Kidney glomerular epithelial cell (primary cell): Measurements from ENCODE around the gene ZNF276.
"Not testable (repeated sequence)": the region's sequence is repeated elsewhere in the genome, so short reads cannot be mapped to it uniquely, and the experiment has no call there.

ENCODE experiments used
- DNase-seq: peaks from one replicate; lab custom pipeline; 2025; lab: John Stamatoyannopoulos, UW

ZNF276 gene

DNA sequence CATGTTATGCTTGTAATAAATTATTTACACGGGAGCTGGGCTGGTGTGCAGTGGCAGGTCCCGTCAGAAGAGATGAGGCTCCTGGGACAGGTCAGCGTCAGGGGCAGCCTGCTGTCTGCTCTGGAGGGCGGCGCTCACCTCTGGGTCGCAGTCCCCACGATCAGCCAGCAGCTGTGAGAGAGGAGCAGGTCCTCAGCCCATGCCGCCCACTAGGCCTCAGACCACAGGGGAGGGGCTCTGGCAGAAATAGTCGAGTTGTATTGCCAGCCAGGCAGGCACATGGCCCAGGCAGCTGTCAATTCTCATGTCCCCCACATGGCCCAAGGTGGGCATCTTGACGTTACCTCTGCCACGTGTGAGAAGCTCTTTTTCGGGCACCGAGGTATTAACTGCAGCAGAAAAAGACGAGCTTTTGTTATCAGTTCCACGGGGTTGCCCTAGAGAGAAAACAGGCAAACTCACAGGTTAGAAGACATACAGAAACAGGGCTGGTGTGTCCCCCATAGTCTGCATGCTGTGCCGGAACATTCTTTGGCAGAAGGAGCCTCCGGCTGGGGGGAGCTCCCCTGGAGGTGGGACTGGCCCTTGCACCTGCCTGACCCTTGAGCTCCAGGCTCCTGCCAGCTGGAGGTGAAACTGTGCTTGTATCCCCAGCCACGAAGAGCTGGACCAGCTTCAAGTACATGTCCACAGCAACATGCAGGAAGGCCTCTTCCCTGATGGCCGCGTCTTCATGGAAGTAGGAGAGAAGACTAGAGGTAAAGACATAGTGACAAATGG is 17.4 kb downstream of the ZNF276 start:
- no peak for DNase-seq

DNA sequence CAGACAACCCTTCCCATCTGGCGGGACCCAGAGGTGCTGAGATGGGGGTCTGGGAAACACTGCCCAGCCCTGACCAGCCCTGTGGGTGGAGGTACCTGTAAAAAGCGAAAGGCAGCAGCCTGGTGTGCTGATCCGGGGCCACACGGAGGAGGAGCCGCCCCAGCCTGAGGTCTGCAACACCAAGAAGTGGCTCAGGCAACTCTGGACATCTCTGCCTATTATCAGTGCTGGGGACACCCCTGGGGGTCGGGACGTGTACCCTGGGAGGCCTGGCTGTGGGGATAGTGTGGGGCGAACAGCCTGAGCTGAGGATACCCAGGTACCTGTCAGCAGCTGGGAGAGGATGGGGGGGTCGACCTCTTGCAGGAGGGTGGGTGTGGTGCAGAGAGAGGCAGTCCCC is 18.0 kb downstream of the ZNF276 start:
- DNase-seq: no peak

DNA sequence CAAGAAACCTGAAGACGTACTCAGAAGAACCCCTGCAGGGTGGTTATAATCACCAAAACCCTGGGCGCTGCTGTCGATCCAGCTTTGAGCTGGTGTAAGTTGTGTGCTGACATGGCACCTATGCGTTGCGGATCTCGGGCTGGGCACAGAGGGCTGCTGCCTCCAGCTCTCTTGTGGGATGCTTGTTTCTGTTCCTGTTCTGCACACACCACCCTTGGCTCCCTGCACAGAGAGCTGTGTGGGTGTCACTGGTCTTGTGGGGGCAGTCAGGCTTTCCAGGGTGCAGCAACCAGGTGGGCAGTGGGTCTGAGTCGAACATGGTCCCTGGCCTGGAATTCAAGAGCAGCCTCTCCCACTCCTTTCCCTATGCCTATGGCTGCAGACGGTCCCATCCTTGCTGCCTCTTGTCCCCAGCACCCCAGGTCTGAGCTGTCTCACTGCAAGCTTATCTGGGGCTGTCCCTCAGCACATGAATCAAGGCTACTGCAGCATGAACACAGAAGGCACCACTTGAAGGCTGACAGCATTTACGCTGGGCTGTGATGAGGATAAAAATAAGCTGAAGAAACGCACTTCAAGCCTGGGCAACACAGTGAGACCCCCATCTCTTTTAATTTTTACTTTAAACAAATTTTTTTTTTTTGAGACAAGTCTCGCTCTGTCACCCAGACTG is 20.1 kb downstream of the ZNF276 start:
- DNase-seq: no peak

DNA sequence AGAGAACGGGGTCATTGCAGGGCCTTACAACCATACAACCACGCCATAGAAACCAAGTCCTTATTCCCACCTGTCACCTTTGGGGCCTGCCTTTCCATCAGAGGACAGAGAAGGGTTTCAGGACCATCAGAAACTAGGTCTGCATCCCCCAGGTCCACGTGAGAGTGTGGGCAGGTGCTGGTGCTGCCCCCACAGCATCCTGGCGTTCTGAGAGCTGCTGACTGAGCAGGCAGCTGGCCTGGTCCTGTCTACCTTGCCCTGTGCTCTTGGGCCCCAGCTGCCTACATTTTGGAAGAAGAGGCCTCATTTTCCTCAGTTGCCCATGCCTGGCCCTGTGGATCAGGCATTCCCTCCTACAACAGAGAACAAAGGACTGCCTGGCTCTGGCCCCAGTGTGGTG is 21.6 kb downstream of the ZNF276 start:
- no peak for DNase-seq

DNA sequence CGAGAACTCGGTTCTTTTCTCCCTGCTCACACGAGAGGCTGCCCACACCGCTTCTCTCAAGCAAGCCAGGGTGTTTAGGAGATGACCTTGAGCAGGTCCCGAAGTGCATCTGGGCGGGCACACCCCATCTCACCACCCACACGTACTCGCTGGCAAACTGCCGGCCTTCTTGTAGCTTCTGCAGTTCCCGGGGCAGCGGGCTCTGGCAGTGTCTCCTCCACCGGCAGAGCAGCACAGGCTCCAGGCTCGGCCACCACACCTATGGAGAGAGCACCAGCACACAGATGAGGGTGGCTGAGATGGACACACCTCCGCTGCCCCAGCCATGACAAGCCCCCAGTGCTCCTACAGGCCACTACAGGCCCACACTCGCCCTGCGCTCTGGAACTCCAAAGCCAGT is 23.5 kb downstream of the ZNF276 start:
- no peak for DNase-seq

DNA sequence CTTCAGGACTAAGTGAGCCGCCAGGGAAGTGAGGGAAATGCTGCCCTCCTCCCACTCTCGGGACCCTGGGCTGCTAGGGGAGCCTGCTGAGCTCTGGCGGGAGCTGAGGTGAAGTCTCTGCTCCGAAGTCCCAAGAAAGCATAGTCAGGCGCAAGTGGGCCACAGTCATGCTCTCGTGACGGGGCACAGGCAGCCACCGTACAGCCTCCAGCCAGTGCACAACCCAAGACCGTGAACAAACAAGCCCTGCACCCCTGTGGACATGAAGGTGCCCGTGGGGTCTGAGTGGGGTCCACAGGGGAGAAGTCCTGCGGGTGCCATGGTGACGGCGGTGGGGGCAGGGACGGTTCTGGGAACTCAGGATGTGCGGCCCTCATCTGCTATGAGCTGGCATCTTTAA is 24.7 kb downstream of the ZNF276 start:
- no peak for DNase-seq

DNA sequence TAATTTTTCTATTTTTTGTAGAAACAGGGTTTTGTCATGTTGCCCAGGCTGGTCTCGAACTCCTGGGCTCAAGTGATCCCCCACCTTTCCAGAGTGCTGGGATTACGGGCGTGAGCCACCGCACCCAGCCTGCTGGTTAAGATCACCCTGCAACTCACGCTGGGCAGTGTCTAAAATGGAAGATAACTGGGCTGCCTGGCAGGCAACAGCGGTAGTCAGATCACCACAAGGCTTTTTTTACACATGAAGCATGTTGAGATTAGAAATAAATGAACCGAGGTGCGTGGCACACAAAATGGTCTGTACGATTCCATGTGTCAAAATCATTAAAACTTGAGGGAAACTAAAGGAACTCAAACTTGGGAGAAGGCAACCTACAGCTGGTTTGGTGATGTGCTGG is 26.7 kb downstream of the ZNF276 start:
- no peak for DNase-seq

DNA sequence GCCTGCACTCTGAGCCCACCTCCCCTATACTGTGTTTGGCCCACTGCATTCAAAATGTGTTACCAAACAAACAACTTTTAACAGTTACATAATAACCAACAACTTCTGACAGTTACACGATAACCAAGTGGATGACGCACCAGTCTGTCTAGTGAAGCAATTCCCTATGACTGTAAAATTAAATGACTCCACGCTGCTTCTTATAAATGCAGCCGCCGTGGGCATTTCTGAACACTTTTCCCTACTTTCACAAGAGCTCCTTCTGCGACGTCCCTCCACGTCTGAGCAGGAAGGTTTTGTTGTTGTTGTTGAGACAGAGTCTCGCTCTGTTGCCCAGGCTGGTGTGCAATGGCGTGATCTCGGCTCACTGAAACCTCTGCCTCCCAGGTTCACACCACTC is 27.6 kb downstream of the ZNF276 start:
- no peak for DNase-seq

DNA sequence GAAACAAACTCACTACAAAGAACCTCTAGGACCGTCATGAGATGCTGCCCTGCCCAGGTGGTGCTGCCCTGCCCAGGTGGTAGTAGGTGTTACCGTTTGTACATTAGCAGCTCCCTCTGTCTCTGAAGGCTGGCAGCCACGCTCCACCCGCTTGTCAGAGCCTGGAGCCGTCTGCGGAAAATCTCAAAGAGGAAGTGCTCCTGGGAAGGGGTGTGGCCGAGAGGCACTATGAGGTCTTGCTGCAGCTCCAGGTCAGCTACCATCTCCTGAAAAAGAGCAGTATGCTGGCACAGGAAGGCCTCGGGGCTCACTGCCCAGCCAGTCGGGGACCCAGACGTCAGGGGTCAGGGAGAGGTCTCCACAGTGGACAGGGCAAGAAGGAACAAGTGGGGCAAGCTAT is 28.3 kb downstream of the ZNF276 start:
- DNase-seq: no peak

DNA sequence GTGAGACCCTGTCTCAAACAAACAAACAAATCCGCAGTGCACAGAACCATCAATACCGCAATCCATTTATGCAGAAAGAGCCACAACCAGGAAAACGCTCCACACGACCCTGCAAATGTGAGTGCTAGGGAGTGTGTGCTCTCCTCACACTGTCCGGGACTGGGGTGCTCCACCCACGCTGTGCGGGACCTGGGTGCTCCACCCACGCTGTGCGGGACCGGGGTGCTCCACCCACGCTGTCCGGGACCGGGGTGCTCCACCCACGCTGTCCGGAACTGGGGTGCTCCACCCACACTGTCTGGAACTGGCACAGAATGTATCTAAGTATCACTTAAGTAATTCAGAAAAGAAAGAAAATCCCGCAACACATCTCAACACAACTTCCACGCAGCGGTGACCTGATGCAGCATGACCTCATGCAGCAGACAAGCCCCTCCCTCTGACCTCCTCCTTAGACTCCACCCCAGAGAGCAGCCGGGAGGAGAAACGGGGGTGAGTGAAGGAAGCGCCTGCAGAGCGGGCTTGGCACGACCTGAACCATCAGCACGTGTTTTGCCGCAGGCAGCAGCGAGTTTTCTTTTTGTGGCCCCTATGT is 38.5 kb downstream of the ZNF276 start:
- no peak for DNase-seq

DNA sequence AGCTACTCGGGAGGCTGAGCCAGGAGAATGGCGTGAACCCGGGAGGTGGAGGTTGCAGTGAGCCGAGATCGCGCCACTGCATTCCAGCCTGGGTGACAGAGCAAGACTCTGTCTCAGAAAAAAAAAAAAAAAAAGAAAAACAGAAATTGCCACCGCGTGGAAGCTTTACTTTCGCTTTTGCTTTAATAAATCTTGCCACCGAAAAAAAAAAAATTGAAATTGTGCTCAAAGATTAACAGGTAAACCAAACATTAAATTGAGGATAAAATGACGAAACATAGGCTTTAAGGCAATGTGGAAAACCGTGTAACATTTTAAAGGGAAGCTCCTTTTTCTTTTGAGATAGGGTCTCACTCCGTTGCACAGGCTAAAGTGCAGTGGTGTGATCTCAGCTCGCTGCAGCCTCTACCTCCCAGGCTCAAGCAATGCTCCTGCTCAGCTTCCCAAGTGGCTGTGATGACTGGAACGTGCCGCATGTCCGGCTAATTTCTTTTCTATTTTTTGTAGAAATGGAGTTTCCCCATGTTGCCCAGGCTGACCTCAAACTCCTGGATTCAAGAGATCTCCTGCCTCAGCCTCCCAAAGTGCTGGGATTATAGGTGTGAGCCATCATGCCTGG is 40.1 kb downstream of the ZNF276 start:
- DNase-seq: no peak

DNA sequence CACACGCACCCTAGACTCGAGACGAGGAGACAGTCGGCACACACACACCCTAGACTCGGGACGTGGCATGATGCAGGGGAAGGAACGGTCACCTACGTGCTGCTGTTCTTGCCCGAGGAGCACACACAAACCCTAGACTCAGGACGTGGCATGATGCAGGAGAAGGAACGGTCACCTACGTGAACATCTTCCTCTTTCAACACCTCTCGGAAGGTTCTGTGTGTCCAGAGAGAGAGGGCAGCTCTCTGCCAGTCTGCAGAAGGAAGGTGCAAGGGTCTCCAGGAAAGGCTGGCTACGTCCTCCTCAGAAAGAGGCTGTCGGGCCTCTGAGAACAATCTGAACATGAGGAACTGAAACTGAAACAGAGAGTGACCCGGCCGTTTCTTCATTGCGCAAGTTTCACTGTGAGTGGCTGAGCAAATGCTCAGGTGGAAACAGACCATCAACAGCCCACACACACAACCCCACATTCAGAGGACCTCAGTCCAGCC is 43.4 kb downstream of the ZNF276 start:
- no peak for DNase-seq

DNA sequence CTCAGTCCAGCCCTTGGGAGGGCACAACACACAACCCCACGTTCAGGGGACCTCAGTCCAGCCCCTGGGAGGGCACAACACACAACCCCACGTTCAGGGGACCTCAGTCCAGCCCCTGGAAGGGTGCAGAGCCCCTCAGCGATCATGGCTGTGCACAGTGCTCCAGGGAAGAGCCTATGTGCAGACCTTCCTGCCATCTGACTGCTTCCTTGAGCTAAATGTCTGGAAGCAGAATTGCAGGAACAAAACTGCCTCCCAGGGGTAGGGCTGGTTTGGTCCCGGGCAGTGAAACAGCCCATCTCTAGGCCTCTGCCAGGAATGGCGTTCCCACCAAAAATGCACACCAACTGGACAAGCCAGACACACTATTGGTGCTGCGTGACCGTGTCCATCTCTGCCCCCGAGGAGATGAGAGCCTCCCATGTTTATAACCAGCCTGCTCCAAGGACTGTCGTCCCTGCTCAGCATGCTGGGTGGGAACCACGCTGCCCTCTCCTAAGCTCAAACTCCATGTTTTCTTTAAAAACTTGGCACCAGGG is 44.0 kb downstream of the ZNF276 start:
- DNase-seq: no peak

DNA sequence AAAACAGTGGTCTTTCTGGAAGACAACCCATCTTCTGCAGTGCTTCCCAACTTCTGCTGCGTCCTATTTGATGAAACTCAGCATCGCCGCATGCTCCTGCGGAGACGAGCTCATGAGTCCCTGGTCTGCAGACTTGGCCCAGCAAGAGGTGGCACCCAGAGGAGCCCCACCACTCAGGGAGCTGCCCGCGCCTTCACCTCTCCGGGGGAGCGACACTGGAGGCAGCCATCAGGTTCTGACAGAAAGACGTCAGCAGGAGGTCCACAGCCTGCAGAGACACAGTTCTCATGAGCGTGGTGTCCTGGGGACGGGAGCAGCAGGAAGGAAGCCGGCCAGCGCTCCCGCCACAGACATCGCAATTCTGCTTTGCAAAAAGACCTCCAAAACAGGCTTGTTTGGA is 49.0 kb downstream of the ZNF276 start:
- no peak for DNase-seq

DNA sequence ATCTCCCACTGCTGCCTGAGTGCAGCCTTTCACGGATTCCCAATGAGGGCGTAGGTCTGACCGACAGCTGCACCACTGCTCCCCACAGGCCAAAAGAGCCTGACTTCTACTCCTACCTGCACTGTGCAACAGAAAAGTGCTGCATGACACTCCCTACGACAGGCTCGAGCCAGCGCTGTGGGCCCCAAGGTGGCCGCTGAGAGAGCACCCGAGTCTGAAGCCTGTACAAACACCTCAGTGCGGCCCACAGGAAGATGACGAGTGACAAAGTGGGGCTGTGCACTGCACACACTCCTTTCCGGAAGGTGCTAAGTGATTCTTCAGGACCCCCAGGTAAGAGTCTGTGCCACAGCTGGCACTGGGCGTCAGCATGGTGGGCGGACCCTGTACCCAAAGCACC is 53.9 kb downstream of the ZNF276 start:
- DNase-seq: no peak

DNA sequence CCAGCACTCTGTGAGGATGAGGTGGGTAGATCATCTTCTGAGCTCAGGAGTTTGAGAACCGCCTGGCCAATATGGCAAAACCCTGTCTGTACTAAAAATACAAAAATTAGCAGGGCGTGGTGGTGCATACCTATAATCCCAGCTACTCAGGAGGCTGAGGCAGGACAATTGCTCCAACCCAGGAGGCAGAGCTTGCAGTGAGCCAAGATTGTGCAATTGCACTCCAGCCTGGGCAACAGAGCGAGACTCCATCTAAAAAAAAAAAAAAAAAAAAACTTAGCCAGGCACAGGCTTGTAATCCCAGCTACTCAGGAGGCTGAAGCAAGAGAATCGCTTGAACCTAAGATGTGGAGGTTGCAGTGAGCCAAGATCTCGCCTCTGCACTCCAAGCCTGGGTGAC is 56.9 kb downstream of the ZNF276 start:
- not testable (repeated sequence) for DNase-seq

DNA sequence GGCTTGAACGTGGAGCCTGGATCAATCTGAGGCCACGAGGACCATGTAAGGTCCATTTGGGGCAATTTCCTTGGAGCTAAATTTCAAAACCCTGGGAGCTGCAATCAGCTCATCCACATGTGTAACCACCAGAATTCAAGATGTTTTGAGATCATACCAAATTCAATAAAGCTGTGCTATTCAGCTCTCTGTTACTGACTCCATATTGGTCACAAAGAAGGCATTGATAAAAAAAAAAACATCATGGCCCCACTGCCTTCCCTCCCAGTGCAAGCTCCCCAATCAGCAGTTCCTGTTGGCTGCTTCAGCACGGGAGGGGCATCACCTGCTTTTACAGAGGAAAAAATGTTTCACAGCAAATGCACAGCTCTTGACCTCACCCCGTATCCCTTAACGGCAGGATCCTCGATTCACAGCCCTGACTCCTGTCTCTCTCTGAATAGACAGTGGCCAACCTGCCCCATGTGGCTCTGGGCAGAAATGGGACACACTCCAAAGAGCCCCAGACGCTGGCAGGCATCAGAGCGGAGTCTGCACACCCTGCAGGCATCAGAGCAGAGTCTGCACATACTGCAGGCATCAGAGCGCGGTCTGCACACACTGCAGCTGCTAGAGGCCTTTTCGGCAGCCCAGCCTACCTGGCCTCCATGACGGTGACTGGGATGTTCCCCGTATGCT is 58.0 kb downstream of the ZNF276 start:
- DNase-seq: no peak

DNA sequence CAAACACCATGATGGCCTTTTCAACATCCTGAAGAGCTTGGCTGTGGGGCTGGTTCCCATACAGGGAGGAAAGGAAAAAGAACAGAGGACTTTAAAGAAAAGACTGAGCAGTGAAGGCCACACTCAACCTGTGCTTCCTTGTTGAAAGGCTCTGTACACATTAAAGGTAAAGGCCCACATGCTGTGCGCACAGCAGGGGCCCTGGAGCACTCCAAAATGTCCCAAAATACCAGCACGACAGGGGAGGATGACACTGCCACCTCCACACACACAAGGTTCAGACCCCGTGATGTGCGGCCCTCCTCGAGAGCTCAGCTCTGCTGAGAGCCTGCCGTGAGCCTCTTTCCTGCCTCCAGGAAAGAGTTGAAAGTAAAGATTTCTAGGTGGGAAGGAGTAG is 58.6 kb downstream of the ZNF276 start:
- DNase-seq: no peak

DNA sequence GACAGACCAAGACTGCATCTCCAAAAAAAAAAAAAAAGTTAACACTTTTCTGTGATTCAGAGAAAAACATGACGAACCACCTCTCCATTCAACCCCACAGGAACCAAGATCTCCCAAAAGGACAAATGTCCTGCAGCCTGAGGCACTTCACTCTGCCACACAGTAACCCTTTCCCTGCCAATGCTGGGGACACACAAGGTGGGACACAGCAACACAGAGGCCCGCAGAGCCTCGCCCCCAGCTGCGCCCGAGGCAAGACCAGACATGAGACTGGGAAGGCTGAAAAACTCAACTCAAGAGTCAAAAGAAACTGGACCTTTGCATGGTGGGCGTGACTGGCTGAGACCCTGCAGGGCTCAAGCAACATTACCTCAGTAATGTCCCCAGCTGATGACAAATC is 61.2 kb downstream of the ZNF276 start:
- DNase-seq: no peak

DNA sequence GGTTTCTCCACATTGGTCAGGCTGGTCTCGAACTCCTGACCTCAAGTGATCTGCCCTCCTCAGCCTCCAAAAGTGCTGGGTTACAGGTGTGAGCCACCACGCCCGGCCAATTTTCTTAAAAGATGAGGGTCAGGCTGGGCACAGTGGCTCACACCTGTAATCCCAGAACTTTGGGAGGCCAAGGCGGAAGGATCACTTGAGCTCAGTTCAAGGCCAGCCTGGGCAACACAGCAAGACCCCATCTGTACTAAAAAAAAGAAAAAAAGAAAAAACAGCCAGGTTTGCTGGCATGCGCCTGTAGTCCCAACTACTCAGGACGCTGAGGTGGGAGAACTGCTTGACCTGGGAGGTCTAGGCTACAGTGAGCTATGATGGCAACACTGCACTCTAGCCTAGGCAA is 62.6 kb downstream of the ZNF276 start:
- DNase-seq: not testable (repeated sequence)

DNA sequence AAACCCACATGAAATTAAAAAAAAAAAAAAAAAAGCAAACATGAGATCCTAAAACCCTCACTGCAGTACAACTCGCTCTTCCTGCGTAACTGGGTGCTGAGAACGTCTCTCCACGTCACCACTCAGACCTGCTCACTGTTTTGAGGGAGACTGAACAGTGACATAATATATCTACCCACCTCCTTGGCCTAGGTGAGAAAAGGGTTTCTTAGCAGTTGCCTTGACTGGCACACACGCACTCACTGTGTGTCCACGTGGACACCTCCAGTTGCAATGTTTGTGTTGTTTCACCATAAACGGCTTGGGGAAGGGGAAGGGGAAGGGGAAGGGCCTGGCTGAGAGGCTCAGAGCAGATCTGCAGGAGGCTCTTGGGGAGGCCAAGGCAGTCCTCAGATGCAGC is 63.1 kb downstream of the ZNF276 start:
- DNase-seq: no peak
